ENCODE results near the gene TRIM61. TPM values are rescaled to one million over a fixed set of nuclear protein-coding genes. Genes with fewer than 3 reads are reported as not detected.
A peak's percentile ranks its signal among the peaks of the same experiment; 100 is the strongest.
"Not testable (repeated sequence)": the region's sequence is repeated elsewhere in the genome, so short reads cannot be mapped to it uniquely, and the experiment has no call there.

TRIM61 gene
- 2.7 TPM for polyA plus RNA-seq (2012; ENCODE audit: missing spikeins)

DNA sequence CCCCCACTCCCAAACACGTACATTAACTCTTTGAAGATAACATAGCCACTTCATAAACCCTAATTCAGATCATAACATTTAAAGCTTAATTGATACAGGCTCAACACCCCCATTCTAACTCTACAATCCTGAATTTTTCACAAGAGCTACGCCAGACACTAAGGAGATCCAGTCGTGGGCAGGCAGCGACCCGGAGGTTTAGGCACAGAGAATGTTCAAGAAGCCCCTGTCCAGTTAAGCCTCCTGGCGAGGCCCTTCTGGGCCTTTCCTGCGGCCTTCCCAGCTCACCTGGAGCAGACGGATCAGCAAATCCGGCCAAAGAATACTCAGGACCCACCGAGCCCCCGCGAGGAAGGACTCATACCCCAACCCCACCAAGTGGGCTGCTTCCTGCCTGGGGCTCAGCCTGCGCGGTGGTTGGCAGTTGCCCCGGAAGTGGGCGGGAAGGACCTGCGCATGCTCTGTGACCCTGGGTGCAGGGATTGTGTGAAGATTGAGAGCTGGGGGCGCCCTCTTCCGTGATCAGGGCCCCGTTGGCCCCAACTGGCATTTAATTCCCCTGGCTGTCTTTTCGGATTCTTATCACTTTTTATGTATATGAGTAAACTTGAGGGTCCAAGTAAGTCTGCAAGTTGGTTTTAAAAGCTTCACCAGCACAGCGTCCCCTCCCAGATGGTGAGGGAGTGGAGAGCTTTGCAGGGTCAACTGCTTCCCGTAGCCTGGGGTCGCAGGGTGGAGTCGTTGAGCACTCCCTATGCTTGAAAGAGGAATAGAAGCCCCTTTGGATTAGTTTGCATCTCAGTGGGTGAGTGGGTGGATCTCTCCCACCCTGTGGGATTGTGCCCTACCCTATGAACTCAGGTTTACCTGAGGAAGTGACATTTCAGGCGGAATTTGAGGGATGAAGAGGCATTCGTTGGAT lies at the start of gene TRIM61:
TRIM61 (minus strand) TSS at position 415 of the 922 bp plus-strand sequence. CDS start 7,655 bp downstream, outside the sequence.
- TF ChIP-seq POLR2AphosphoS5 (IDR thresholded peaks at IDR 0.05; ENCODE audit: low read depth, low read length) (peak; percentile 58; the same call in 1 of the 2 replicates), TAF1 (IDR thresholded peaks at IDR 0.05; ENCODE audit: borderline replicate concordance, low read depth, low read length) (no peak), POLR2A (IDR thresholded peaks at IDR 0.05; ENCODE audit: low read depth, low read length) (peak; percentile 72; the same call in 1 of the 2 replicates)
- DNase-seq (ENCODE audit: insufficient read length) (peak; percentile 62), FAIRE-seq (peak; percentile 65)

DNA sequence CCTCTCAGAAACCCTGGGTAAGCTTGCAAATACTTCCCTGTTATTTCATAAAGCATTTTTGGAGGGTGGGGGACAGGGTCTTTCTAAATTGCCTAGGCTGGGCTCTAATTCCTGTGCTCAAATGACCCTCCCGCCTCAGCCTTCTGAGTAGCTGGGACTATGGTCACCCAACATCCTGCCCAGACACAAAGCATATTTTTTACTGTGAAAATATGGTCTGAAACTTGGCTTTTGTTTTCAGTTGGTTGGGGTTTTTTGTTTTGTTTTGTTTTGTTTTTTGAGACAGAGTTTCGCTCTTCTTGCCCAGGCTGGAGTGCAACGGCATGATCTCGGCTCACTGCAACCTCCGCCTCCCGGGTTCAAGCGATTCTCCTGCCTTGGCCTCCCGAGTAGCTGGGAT lies 48.3 kb upstream of the TRIM61 start:
- not testable (repeated sequence) for FAIRE-seq; DNase-seq (ENCODE audit: insufficient read length)

DNA sequence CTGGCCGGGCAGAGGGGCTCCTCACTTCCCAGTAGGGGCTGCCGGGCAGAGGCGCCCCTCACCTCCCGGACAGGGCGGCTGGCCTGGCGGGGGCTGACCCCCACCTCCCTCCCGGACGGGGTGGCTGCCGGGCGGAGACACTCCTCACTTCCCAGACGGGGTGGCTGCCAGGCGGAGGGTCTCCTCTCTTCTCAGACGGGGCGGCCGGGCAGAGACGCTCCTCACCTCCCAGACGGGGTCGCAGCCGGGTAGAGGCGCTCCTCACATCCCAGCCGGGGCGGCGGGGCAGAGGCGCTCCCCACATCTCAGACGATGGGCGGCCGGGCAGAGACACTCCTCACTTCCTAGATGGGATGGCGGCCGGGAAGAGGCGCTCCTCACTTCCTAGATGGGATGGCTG lies 42.5 kb upstream of the TRIM61 start:
- not testable (repeated sequence) for FAIRE-seq; DNase-seq (ENCODE audit: insufficient read length)

DNA sequence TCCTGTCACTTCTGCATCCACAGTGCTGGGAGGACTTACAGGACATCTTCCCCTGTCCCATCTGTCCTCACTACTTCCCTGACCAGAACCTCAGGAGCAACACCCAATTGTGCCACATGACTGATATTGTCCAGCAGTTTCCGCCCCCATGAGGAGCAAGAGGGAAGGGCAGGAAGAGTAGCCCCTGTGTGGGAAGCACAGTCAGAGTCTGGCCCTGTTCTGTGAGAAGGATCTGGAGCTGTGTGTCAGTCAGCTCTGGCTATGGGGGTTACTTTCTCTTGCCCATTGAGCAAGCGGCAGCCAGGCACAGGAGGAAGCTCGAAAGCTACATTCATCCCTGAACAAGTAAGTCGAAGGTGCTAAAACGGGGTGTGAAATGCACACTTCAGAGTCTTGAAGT lies 39.5 kb upstream of the TRIM61 start:
- TF ChIP-seq POLR2AphosphoS5 (IDR thresholded peaks at IDR 0.05; ENCODE audit: low read depth, low read length) (no peak), TAF1 (IDR thresholded peaks at IDR 0.05; ENCODE audit: borderline replicate concordance, low read depth, low read length) (no peak), POLR2A (IDR thresholded peaks at IDR 0.05; ENCODE audit: low read depth, low read length) (no peak)
- DNase-seq (ENCODE audit: insufficient read length), result no peak
- FAIRE-seq, result no peak

DNA sequence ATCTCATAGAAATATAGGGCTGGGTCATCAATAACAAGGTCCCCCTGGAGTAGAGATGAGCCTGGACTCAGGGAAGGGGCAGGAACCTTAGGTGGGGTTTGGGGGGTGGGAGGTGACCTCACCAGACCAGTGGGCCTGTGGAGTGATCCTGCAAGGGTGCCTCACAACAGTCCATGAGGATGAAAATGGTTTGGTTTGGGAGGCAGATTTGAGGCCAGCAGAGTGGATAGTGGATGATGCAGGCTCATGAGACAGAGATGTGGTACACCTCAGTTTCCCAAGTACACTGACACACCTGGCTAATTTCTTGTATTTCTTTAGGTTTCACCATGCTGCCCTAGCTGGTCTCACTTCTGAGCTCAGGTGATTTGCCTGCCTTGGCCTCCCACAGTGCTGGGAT lies 36.2 kb upstream of the TRIM61 start:
- FAIRE-seq (no peak), DNase-seq (ENCODE audit: insufficient read length) (no peak)
- TF ChIP-seq TAF1 (IDR thresholded peaks at IDR 0.05; ENCODE audit: borderline replicate concordance, low read depth, low read length) (no peak), POLR2A (IDR thresholded peaks at IDR 0.05; ENCODE audit: low read depth, low read length) (no peak), POLR2AphosphoS5 (IDR thresholded peaks at IDR 0.05; ENCODE audit: low read depth, low read length) (no peak)

DNA sequence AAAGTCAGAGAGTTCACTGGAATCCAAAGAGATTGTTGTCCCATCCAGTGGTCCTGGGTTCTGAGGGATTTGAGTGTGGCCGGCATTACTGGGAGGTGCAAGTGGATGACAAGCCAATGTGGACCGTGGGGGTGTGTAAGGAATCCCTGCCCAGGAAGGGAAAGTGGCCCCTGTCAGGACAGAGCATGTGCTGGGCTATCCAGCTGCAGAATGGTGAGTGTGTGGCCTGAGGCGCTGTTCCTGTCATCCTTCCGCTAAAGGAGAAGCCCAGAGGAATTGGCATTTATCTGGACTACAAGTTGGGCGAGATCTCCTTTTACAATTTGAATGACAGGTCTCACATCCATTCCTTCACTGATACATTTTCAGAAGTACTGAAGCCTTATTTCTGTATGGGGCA lies 33.9 kb upstream of the TRIM61 start:
- DNase-seq (ENCODE audit: insufficient read length) (no peak), FAIRE-seq (no peak)
- no peak for TF ChIP-seq POLR2AphosphoS5 (IDR thresholded peaks at IDR 0.05; ENCODE audit: low read depth, low read length)
- no peak for TF ChIP-seq POLR2A (IDR thresholded peaks at IDR 0.05; ENCODE audit: low read depth, low read length)
- TF ChIP-seq TAF1 (IDR thresholded peaks at IDR 0.05; ENCODE audit: borderline replicate concordance, low read depth, low read length), result no peak

DNA sequence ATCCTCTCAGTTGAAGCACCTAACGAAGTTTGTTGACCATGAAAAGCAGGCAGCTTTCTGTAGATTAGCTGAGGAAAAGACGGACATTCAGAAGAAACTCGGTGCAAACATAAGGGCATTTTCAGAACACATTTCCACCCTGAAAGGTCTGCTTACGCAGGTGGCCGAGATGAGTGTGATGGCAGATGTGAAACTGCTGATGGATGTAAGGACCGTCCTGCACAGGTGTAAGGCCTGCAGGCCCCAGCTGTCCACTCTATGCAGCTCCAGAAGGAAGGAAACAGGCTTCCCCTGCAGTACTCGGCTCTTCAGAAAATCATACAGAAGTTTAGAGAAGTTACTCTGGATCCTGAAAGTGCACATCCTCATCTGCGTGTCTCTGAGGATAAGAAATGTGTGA lies 33.5 kb upstream of the TRIM61 start:
- FAIRE-seq (no peak), DNase-seq (ENCODE audit: insufficient read length) (no peak)
- TF ChIP-seq TAF1 (IDR thresholded peaks at IDR 0.05; ENCODE audit: borderline replicate concordance, low read depth, low read length), result no peak
- TF ChIP-seq POLR2A (IDR thresholded peaks at IDR 0.05; ENCODE audit: low read depth, low read length), result no peak
- TF ChIP-seq POLR2AphosphoS5 (IDR thresholded peaks at IDR 0.05; ENCODE audit: low read depth, low read length), result no peak

DNA sequence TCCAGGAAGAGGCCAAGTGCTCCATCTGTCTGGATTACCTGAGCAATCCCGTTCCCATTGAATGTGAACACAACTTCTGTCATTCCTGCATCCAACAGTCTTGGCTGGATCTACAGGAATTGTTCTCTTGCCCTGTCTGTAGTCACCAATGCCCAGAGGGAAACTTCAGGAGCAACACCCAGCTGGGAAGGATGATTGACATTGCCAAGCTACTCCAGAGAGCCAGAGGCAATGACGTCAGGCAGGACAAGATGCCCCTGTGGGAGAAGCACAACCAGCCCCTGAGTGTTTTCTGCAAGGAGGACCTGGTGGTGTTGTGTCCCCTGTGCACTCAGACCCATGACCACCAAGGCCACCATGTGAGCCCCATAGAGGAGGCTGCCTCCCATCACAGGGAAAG lies 33.0 kb upstream of the TRIM61 start:
- FAIRE-seq (no peak), DNase-seq (ENCODE audit: insufficient read length) (no peak)
- no peak for TF ChIP-seq POLR2A (IDR thresholded peaks at IDR 0.05; ENCODE audit: low read depth, low read length)
- no peak for TF ChIP-seq POLR2AphosphoS5 (IDR thresholded peaks at IDR 0.05; ENCODE audit: low read depth, low read length)
- no peak for TF ChIP-seq TAF1 (IDR thresholded peaks at IDR 0.05; ENCODE audit: borderline replicate concordance, low read depth, low read length)

DNA sequence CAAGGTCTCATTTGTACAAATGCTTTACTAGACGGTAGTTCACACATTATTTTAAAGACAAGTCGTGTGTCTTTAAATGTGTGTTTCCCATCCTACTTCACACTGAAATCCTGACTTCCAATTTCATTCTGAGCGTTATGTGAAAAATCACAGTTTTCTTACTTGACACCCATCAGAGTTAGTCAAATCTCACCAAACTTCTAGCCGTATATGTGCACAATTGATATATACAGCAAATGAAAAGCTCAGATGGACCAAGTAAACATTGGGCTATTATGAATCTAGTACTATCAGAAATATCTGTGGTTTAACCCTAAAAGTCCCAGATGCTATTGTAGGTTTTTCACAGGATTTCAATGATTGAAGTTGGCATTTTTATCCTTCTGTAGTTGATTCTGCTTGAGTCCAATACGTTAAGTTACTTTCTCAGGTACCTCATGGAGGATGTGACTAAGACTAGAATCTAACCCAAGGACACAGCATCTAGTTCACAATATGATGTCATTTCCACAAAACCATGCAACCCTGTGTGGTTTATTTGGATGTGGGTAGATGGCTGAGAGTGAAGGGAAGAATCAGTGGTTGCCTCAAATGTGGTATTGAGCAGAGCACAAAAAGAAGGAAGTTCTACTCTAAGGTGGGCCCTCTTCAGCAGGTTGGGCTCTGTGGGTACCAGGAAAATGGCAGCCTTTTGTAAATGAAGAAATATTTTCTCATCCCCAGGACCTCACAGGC lies 32.2 kb upstream of the TRIM61 start:
- peak; percentile 21 for FAIRE-seq
- DNase-seq (ENCODE audit: insufficient read length), result no peak
- TF ChIP-seq POLR2AphosphoS5 (IDR thresholded peaks at IDR 0.05; ENCODE audit: low read depth, low read length) (no peak), TAF1 (IDR thresholded peaks at IDR 0.05; ENCODE audit: borderline replicate concordance, low read depth, low read length) (no peak), POLR2A (IDR thresholded peaks at IDR 0.05; ENCODE audit: low read depth, low read length) (no peak)

DNA sequence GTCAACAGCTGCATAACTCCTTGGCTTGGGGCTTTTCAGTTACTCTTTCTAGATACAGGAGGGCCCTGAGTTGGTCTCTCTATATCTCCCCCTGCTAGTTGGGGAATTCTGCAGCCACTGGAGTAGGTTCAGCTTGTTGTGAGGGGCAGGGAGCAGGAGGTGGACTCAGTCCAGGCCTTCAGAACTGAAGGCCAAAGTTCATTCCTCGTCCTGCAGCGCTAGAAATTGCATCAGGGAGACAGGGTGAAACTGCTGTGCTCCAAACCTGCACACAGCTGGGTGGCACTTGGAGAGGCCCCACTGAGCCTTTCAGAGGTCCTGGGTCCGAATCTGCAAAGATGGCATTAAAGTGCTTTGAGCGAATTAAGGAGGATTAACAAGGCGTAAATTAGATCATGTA lies 29.4 kb upstream of the TRIM61 start:
- FAIRE-seq, result no peak
- TF ChIP-seq TAF1 (IDR thresholded peaks at IDR 0.05; ENCODE audit: borderline replicate concordance, low read depth, low read length), result no peak
- no peak for TF ChIP-seq POLR2AphosphoS5 (IDR thresholded peaks at IDR 0.05; ENCODE audit: low read depth, low read length)
- no peak for TF ChIP-seq POLR2A (IDR thresholded peaks at IDR 0.05; ENCODE audit: low read depth, low read length)
- no peak for DNase-seq (ENCODE audit: insufficient read length)

DNA sequence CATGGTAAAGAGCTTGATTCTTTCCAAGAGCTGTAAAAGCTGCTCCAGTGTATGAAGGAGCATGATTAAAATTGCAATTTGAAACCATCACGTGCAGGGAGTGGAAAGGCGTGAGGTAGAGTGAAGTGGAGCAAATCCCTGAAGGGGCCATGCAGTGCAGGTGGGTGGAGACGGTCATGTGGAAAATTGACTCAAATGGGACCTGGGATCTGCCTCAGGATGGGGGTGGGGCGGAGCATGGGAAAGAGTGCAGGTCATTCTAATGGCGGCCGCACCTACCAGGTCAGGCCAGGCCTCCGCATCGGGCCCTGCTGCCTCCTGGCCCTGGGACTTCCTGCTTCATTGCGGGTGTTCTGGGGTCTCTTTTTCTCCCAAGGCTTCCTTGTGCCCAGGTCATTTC lies 29.0 kb upstream of the TRIM61 start:
- DNase-seq (ENCODE audit: insufficient read length), result no peak
- TF ChIP-seq TAF1 (IDR thresholded peaks at IDR 0.05; ENCODE audit: borderline replicate concordance, low read depth, low read length) (no peak), POLR2AphosphoS5 (IDR thresholded peaks at IDR 0.05; ENCODE audit: low read depth, low read length) (no peak), POLR2A (IDR thresholded peaks at IDR 0.05; ENCODE audit: low read depth, low read length) (no peak)
- no peak for FAIRE-seq

DNA sequence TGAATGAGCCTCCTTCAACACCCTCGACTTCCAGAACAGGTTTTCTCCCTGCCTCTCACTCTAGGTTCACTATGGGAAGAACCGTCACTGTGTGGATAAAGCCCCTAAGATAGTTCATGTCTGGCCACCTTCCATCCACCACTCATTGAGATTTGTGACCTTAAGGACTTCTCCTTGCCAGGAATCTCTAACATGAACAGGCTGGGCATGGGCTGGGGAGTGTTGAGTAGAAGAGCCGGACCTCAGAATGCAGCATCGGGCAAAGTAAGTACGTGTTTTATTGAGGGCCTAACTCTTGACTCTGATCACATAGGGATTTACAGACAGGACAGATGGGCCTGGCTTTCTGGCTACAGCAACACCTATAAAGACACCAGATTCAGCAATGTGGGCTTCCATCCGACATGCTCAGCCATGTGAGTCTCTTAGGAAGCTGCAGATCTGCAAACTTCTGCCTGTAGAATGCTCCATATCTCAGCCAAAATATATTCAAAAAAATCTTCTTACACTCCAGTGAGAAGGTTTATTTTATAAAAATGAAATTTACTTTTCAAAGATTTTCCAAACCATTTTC lies 28.0 kb upstream of the TRIM61 start:
- no peak for FAIRE-seq

DNA sequence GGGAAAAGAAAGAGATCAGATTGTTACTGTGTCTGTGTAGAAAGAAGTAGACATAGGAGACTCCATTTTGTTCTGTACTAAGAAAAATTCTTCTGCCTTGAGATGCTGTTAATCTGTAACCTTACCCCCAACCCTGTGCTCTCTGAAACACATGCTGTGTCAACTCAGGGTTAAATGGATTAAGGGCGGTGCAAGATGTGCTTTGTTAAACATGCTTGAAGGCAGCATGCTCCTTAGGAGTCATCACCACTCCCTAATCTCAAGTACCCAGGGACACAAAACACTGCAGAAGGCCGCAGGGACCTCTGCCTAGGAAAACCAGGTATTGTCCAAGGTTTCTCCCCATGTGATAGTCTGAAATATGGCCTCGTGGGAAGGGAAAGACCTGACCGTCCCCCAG lies 24.5 kb upstream of the TRIM61 start:
- DNase-seq (ENCODE audit: insufficient read length); FAIRE-seq: not testable (repeated sequence)

More for the DNA sequence above, 28.0 kb upstream of the TRIM61 start:
- TF ChIP-seq POLR2A (IDR thresholded peaks at IDR 0.05; ENCODE audit: low read depth, low read length), result no peak
- TF ChIP-seq POLR2AphosphoS5 (IDR thresholded peaks at IDR 0.05; ENCODE audit: low read depth, low read length), result no peak
- DNase-seq (ENCODE audit: insufficient read length), result no peak

DNA sequence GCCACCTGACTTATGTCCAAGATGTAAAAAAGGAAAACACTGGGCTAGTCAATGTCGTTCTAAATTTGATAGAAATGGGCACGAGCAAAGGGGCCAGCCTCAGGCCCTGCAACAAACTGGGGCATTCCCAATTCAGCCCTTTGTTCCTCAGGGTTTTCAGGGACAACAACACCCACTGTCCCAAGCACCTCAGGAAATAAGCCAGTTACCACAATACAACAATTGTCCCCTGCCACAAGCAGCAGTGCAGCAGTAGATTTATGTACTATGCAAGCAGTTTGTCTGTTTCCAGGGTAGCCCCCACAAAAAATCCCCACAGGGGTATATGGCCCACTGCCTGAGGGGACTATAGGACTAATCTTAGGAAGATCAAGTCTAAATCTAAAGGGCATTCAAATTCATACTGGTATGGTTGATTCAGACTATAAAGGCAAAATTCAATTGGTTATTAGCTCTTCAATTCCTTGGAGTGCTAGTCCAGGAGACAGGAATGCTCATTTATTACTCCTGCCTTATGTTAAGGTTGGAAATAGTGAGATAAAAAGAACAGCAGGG lies 21.1 kb upstream of the TRIM61 start:
- not testable (repeated sequence) for DNase-seq (ENCODE audit: insufficient read length); FAIRE-seq
